NCI-H748 (cell line): ENCODE results near the gene CHCHD6.

Source experiments
- DNase-seq: peaks from one replicate; lab custom pipeline; 2025; ENCODE audit not compliant: unreplicated experiment; lab: John Stamatoyannopoulos, UW

The CHCHD6 gene

GRCh38 chr3:126917232-126917804 lies 213.3 kb downstream of the CHCHD6 start:
- peak; percentile 8 for DNase-seq

GRCh38 chr3:126918355-126918821 lies 214.3 kb downstream of the CHCHD6 start:
- DNase-seq: no peak

- DNase-seq: no peak
Measured at GRCh38 chr3:126921085-126921824, 217.2 kb downstream of the CHCHD6 start.

- no peak for DNase-seq
Measured at GRCh38 chr3:126922466-126922865, 218.4 kb downstream of the CHCHD6 start.

GRCh38 chr3:126923423-126923822 lies 219.4 kb downstream of the CHCHD6 start:
- no peak for DNase-seq

- DNase-seq: no peak
Measured at GRCh38 chr3:126923895-126924294, 219.9 kb downstream of the CHCHD6 start.

GRCh38 chr3:126924458-126924857 lies 220.4 kb downstream of the CHCHD6 start:
- no peak for DNase-seq

- no peak for DNase-seq
Measured at GRCh38 chr3:126925411-126926171, 221.6 kb downstream of the CHCHD6 start.

- DNase-seq: no peak
Measured at GRCh38 chr3:126926684-126927400, 222.8 kb downstream of the CHCHD6 start.

GRCh38 chr3:126927401-126927750 lies 223.3 kb downstream of the CHCHD6 start:
- no peak for DNase-seq

GRCh38 chr3:126927846-126928245 lies 223.8 kb downstream of the CHCHD6 start:
- DNase-seq: no peak

- DNase-seq: no peak
Measured at GRCh38 chr3:126928921-126929474, 225.0 kb downstream of the CHCHD6 start.

GRCh38 chr3:126930936-126931600 lies 227.0 kb downstream of the CHCHD6 start:
- no peak for DNase-seq

- no peak for DNase-seq
Measured at GRCh38 chr3:126931806-126932187, 227.8 kb downstream of the CHCHD6 start.

GRCh38 chr3:126932188-126932931 lies 228.3 kb downstream of the CHCHD6 start:
- DNase-seq: no peak

GRCh38 chr3:126934031-126934531 lies 230.0 kb downstream of the CHCHD6 start:
- peak; percentile 41 for DNase-seq

- no peak for DNase-seq
Measured at GRCh38 chr3:126934991-126935390, 231.0 kb downstream of the CHCHD6 start.

- no peak for DNase-seq
Measured at GRCh38 chr3:126935756-126936509, 231.9 kb downstream of the CHCHD6 start.

GRCh38 chr3:126936853-126937425 lies 232.9 kb downstream of the CHCHD6 start:
- no peak for DNase-seq
